Testis (tissue), 3 donors: Measurements from ENCODE around the gene UPB1. TPM values are rescaled to one million over a fixed set of nuclear protein-coding genes. Genes with fewer than 3 reads are reported as not detected.

ENCODE experiments used
- DNase-seq: peaks from one replicate; pipeline ENCODE4 v3.0.0-alpha.2; 2019
- H3K27ac ChIP-seq, 2 donors: fragments of 200-600 bp; sonication (generic); one replicate each; pipeline ENCODE4 v1.5.1; 2019
- H3K27me3 ChIP-seq: fragments of 200-600 bp; sonication (generic); one replicate; pipeline ENCODE4 v1.5.1; 2019
- H3K36me3 ChIP-seq: fragments of 200-600 bp; sonication (generic); one replicate; pipeline ENCODE4 v1.5.1; 2017; ENCODE audit warnings: low read depth; ENCODE audit errors: missing control alignments
- H3K4me1 ChIP-seq: fragments of 200-600 bp; sonication (generic); one replicate; pipeline ENCODE4 v1.5.1; 2019
- H3K4me3 ChIP-seq, 2 donors: fragments of 200-600 bp; sonication (generic); one replicate each; pipeline ENCODE4 v1.5.1; 2017 to 2019
- H3K9me3 ChIP-seq: fragments of 200-600 bp; sonication (generic); one replicate; pipeline ENCODE4 v1.5.1; 2017
- POLR2A ChIP-seq: fragments of 450-650 bp; IDR thresholded peaks from one replicate; pipeline ENCODE4 v1.6.1; 2017; ENCODE audit warnings: antibody characterized with exemption, mild to moderate bottlenecking, moderate library complexity
- WGBS, 2 donors: methylation state at CpG; one replicate each; pipeline ENCODE4 v1.1.5; 2018; 5-methylcytosine and 5-hydroxymethylcytosine counted together
- intact Hi-C: fragments of 100-400 bp; cut with DNase I; formaldehyde crosslinking; loops from one replicate; pipeline ENCODE4 v1.15.1; 2023; ENCODE audit warnings: low total_unique reads
- polyA plus RNA-seq: library from polyadenylated mRNA; stranded (reverse); fragments of 350-450 nt; fragmentation: Illumina TruSeq; extraction: RNeasy Lipid Tissue Mini Kit (QIAGEN cat#74804); gene quantifications from one replicate; pipeline ENCODE4 v1.2.3, GENCODE V29; 2014; ENCODE audit warnings: low read depth, low replicate concordance; ENCODE audit not compliant: insufficient read depth
- total RNA-seq, 2 donors: library from RNA; depleted of rRNA; stranded (reverse); fragments of >200 nt; gene quantifications; one replicate each; pipeline ENCODE4 v1.2.3, GENCODE V29; 2016
- TF ChIP-seq, protein P1 (sequence below), 3 experiments: fragments of 450-650 bp in 2 of 3; fragments of 200-600 bp in 1 of 3; sonication (generic) in 1 of 3; IDR thresholded peaks; one replicate each; pipeline ENCODE4 v1.5.1; 2016 to 2019; ENCODE audit warnings: antibody characterized with exemption in 3 of 3, mild to moderate bottlenecking in 2 of 3, moderate library complexity in 1 of 3

The UPB1 gene
- total and polyA plus RNA-seq, 3 donors from 2014 or later, result 6.7 to 12.1 (median 11.5) TPM

GRCh38 chr22:24459911-24460310 is 35.2 kb upstream of the UPB1 start:
- Histone ChIP-seq H3K9me3 (no peaks in the 10 kb centered on the region), H3K36me3 (no peaks in the 10 kb centered on the region), H3K4me1 (peaks cover 17% of the 10 kb centered on the region), H3K27ac (no peak overlapping the region), H3K27me3 (no peaks in the 10 kb centered on the region), H3K4me3 (no peak overlapping the region)
- 52 to 76% methylated on average over 1 of the region's 1 CpG for WGBS, 2 donors
- intact Hi-C loops, result no loop called here
- no peak for DNase-seq
- TF ChIP-seq, protein P1, sequence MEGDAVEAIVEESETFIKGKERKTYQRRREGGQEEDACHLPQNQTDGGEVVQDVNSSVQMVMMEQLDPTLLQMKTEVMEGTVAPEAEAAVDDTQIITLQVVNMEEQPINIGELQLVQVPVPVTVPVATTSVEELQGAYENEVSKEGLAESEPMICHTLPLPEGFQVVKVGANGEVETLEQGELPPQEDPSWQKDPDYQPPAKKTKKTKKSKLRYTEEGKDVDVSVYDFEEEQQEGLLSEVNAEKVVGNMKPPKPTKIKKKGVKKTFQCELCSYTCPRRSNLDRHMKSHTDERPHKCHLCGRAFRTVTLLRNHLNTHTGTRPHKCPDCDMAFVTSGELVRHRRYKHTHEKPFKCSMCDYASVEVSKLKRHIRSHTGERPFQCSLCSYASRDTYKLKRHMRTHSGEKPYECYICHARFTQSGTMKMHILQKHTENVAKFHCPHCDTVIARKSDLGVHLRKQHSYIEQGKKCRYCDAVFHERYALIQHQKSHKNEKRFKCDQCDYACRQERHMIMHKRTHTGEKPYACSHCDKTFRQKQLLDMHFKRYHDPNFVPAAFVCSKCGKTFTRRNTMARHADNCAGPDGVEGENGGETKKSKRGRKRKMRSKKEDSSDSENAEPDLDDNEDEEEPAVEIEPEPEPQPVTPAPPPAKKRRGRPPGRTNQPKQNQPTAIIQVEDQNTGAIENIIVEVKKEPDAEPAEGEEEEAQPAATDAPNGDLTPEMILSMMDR (IDR thresholded peaks at IDR 0.05), result no peak
- TF ChIP-seq POLR2A, result no peak

DNA sequence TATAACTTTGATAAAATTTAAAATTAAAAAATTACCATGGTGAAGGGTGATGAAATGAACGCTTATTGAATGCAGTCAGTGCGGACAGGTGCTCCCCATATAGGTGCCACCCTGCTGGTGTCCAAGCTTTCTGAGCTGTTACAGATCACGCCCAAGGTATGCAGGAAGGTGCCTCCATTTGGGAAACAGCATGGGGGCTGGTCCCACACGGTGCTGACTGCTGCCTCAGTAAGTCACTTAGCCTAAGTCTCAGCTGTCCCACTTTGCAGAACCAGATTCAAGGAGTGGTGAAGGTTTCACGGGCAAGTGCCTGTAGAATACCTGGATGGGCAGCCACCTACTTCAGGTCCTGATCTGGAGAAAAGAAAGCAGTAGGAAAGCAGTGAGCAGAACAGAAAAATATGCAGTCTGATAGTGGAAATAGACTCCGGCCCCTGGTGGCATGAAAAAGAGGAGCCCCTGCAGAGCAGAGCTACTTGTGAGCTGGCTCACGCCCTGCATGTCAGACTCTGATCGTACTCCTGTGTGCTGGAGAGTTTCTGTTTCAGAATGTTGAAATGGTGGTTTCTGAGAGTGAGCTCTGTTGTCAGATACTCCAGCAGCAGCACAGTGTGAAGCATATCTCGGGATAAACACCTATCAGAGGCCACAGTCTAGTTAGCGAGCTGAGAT is 34.6 kb upstream of the UPB1 start:
- H3K36me3 ChIP-seq, result no peaks in the 10 kb centered on the region
- intact Hi-C loops, result no loop called here
- 70 to 75% methylated on average over 10 of the region's 10 CpGs for WGBS, 2 donors
- DNase-seq, result no peak
- H3K27me3 ChIP-seq, result no peaks in the 10 kb centered on the region
- H3K4me1 ChIP-seq, result peaks cover 10% of the 10 kb centered on the region
- TF ChIP-seq, protein P1 (IDR thresholded peaks at IDR 0.05), result no peak
- no peak for TF ChIP-seq POLR2A
- no peak overlapping the region for H3K4me3 ChIP-seq
- no peak overlapping the region for H3K27ac ChIP-seq
- H3K9me3 ChIP-seq, result no peaks in the 10 kb centered on the region

GRCh38 chr22:24463071-24463760 is 31.9 kb upstream of the UPB1 start:
- no peak for DNase-seq
- intact Hi-C loops, result no loop called here
- no peak for TF ChIP-seq POLR2A
- TF ChIP-seq, protein P1 (IDR thresholded peaks at IDR 0.05), result no peak
- Histone ChIP-seq H3K36me3 (no peaks in the 10 kb centered on the region), H3K4me1 (peaks cover 15% of the 10 kb centered on the region), H3K27ac (no peak overlapping the region), H3K4me3 (no peak overlapping the region), H3K9me3 (no peaks in the 10 kb centered on the region), H3K27me3 (no peaks in the 10 kb centered on the region)
- 92% methylated on average over 6 of the region's 6 CpGs for WGBS, 2 donors

GRCh38 chr22:24465566-24465965 is 29.6 kb upstream of the UPB1 start:
- Histone ChIP-seq H3K4me3 (no peak overlapping the region), H3K4me1 (peaks cover 15% of the 10 kb centered on the region), H3K36me3 (no peaks in the 10 kb centered on the region), H3K9me3 (no peaks in the 10 kb centered on the region), H3K27me3 (no peaks in the 10 kb centered on the region), H3K27ac (peak overlapping the region in 1 of 2 donors; percentile 12)
- DNase-seq, result no peak
- TF ChIP-seq, protein P1 (IDR thresholded peaks at IDR 0.05), result no peak
- no peak for TF ChIP-seq POLR2A
- intact Hi-C loops, result no loop called here
- 71 to 77% methylated on average over 5 of the region's 5 CpGs for WGBS, 2 donors
